CD4-positive, alpha-beta T cell treated with Interleukin-4 for 1 hour (primary cell): Measurements from ENCODE around the gene MOGAT1.
"Not testable (repeated sequence)": the region's sequence is repeated elsewhere in the genome, so short reads cannot be mapped to it uniquely, and the experiment has no call there.

Experiments used
- DNase-seq, 2 donors: peaks; one replicate each; pipeline ENCODE4 v3.0.0-alpha.2; 2020 to 2022

Gene MOGAT1

DNA sequence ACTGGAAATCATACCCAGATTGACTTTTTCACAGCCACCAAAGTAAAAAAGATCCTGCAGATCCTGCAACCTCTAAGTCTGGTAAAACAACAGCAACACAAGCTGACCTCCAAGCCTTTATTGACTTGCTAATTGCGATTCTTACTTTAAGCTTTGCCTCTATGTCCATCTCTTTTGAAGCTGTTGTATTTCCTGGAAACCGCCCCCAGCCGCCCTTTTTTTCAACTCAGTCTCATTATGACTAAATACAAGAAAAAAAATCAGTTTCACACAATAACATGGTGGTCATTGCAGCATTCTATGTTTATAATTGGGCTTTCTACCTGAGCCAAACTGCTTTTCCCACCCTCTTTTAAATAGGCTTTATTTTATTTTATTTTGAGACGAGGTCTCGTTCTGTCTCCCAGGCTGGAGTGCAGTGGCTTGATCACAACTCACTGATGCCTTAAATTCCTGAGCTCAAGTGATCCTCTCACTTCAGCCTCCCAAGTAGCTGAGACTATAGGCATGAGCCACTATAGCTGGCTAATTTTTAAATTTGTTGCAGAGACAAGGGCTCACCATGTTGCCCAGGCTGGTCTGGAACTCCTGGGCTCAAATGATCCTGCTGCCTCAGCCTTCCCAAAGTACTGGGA, 76.2 kb downstream of the MOGAT1 start:
- no peak for DNase-seq

GRCh38 chr2:222750533-222750932, 79.1 kb downstream of the MOGAT1 start:
- no peak for DNase-seq

- DNase-seq, result no peak
These were observed 79.8 kb downstream of the MOGAT1 start for GRCh38 chr2:222751238-222751637.

GRCh38 chr2:222751821-222752719, 80.6 kb downstream of the MOGAT1 start:
- no peak for DNase-seq

GRCh38 chr2:222752746-222753145, 81.3 kb downstream of the MOGAT1 start:
- no peak for DNase-seq

GRCh38 chr2:222753251-222753824, 81.9 kb downstream of the MOGAT1 start:
- DNase-seq, result no peak

GRCh38 chr2:222754324-222754930, 83.0 kb downstream of the MOGAT1 start:
- no peak for DNase-seq

- DNase-seq, result not testable (repeated sequence)
These were observed 84.1 kb downstream of the MOGAT1 start for GRCh38 chr2:222755593-222755992.

DNA sequence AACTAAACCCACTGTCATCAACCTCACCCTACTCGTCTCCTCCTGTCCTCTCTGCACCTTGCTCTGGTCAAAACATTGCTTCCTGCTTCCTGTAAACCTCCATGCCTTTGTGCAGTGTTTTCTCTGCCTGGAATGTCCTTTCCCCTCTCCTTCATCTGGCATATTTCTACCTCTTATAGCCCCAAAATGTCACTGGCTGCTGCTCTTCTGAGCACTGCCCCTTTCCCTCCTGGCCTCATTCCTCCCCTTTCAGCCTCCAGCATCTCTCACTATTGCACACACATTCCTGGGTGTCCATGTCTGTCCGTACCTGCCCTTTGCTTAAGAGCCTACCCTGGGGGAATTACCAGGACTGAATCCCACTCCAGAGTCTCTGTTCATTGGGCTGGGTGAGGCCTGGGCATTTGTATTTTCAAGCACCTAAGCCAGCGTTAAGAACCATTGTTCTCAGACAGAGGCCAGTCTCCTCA, 84.9 kb downstream of the MOGAT1 start:
- no peak for DNase-seq

DNA sequence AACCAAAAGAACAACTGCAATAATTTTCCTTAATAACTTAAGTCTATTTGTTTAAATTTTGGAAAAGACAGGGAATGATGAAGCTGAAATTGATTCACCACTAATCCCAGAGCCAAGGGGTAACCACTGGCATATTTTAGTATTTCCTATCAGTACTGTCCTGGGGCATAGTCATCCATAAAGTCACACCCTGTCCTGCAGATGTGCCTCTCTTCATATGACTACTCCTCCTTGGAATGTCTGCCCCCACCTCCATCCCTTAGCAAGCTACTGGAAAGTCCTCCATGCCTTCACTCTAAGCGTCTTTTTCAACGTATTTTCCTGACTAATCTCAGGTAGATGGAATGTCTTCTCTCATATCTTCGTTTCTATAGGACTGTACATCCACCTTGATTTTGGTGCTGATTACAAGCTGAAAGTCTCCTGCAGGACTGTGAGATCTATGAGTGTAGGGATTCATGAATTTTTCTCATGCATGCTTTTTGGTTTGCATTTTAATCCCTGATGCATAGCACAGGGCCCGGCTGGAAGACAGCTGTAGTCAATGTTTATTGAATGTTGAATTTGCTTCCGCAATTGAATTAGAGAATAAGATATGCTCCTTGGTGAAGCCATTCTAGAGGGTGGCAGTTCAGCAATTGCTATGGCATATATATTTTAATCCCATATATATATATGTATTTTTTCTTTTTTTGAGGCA, 85.6 kb downstream of the MOGAT1 start:
- DNase-seq, result no peak
